Parietal lobe (tissue), 1 donor: ENCODE measurements around the gene CDK5. TPM values are rescaled to one million over a fixed set of nuclear protein-coding genes. Genes with fewer than 3 reads are reported as not detected.

Experiments
- total RNA-seq: library from RNA; depleted of rRNA; stranded (reverse); fragments of >200 nt; gene quantifications from one replicate; pipeline ENCODE4 v1.2.3, GENCODE V29; 2014

The CDK5 gene
- 36.6 TPM for total RNA-seq

GRCh38 chr7:151057506-151057988 is at the start of gene CDK5:
CDK5 (minus strand) TSS chr7:151057897; CDS start chr7:151057848, 49 bp downstream.

GRCh38 chr7:151085691-151086620 is 28.3 kb upstream of the CDK5 start, which contains the start of gene AGAP3:
AGAP3 (plus strand) TSS chr7:151086475; CDS start chr7:151086742, 267 bp downstream.

GRCh38 chr7:151083071-151083823 is 25.6 kb upstream of the CDK5 start, which contains the start of gene TMUB1:
TMUB1 (minus strand) TSS chr7:151083493; CDS start chr7:151082563, 930 bp downstream.

DNA sequence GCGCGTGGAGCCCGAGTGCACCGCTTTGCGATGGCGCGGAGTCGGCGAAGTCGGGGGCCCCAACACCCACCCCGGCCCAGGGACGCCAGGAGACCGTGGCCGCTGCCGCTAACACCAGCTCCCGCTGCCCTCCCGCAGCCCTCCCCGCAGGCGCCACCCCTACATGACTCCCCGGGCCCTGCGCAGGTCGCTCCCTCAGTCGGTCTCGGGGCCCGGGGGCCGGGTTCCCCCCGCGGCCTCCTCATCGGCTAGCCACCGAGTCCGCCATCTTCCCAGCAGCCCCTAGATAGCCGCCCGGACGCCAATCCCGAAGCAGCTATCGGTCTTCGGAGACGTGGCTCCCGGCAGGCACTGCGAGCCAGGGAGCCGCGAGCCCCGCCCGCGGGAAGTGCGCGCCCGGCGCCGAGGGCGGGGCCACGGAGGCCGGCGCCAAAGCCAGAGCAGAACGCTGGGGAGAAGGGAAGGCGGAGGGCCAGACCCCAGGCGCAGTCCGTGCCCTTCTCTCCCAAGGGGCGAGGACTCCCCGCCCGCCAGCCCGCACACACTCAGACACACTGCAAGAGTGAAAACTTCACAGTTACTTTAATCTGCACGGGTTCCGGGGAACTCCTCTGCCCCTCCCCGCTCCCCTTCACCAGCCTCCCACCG is 22.9 kb upstream of the CDK5 start, which contains the start of gene FASTK:
FASTK (minus strand) TSS at position 288 of the 648 bp plus-strand sequence; CDS start at position 245, 43 bp downstream.

DNA sequence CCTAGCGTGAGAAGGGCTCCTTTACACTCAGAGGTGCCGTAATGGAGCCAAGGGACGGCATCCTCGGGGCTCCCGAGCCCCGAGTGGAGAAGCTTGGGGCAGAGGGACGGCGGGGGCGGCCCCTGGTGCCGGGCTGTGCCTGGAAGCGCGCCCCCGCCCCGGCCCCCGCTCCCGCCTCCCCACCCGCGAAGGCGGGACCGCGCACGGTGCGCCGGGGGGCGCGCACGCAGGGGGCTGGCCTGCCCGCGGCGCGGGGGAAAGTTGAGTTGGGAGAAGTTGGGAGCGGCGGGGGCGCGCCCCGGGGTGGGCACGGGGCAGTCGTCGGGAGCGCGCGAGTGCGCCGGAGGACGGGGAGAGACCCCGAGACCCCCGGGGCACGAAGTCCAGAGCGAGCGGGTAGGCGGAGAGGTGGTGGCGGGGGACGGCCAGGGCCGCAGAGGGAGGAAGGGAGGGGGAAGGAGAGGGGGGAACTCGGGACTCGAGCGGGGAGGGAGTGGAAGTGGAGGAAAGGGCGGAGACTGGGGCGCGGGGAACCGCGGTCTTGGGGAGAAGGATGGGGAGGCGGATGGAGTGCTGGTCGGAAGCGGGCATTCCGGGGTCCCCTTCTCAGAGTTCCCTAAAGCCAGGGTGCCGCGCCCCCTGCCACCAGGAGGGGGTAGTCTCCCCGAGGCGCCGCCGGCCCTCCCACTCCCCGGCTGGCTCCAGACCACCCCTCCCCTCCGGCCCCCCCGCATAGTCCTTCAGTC is 1.8 kb upstream of the CDK5 start, which contains the start of gene SLC4A2:
SLC4A2 (plus strand) TSS at position 223 of the 746 bp plus-strand sequence. CDS start 2,399 bp downstream, outside the sequence.

DNA sequence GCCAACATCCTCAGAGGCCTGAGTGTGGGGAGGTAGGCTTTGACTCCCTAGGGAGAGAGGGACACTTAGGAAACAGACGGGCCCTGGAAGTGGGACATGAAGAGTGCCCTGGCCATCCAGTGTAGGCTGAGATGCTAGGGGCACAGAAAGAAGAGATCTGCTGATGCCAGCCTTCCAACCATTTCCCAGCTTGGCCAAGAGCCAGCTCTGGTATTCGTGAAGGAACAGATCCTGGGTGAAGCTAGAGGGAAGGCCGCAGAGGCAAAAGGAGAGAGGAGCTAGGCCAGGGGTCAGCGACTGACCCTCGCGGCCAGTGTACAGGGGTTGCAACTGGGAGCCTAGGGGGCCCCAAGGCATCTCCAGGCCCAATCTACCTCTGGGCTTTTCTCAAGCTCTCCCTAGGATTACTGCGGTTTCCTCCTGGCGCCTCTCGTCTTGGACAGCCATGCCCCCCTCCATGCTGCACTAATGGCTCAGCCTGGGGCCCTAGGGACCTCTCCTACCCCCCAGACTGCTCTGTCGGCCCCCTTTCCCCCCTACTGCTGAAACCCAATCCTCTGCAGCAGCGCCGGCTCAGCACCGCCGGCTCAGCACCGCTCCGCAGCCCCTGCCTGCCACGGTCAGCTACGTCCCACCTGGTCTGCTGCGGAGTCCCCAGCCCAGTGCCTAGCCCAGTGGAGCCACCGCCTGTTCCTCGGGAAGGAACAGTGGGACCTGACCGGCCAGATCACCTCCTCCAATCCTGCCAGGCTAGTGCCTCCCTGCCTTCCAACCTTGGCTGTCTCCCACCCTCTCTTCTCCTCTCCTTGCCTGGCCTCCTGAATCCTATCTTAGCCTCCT is 9.5 kb downstream of the CDK5 start, which contains the start of gene ASIC3:
ASIC3 (plus strand) TSS at position 556 of the 840 bp plus-strand sequence. CDS start 355 bp downstream, outside the sequence.

DNA sequence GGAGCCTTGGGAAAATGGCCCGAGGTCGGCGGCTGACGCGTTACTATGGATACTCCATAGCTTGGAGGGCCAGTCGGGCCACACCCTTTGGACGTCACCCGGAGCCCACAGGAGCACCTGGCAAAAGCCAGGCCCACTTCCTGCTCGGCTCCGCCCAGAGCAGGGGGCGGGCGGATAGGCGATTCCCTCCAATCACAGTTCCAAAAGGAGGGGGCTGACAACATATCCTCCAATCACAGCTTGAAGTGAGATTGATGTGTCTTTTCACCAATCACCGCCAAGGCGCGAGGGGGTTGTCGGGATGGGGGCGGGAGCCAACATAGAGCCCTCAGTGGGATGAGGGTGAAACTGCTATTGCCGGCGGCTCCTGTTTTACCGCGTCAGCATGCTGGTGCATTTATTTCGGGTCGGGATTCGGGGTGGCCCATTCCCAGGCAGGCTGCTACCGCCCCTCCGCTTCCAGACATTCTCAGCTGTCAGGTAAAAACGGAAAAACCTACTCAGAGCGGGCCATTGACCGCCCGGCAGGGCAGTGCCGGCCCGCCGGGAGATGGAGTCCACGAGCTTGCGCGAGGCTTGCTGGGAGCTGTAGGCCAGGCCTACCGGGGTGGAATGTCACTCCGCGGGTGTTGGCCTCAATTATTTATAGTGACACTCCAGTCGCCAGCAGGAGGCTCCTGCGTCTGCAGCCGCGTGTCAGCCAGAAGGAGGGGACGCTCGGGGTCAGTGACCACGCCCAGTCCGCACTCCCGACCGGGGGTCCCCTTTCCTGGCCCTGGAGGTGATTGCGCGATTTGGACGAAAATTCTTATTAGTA is 29.4 kb downstream of the CDK5 start, which contains the start of gene ABCB8:
ABCB8 (plus strand) TSS at position 320 of the 817 bp plus-strand sequence; CDS start at position 386, 66 bp downstream.

GRCh38 chr7:151024435-151025056 is 33.2 kb downstream of the CDK5 start, which contains the start of gene ATG9B:
ATG9B (minus strand) TSS chr7:151024494; CDS start chr7:151024423, 71 bp downstream.

Other genes with a start within 250 kb of the CDK5 start
- not detected for gene AOC1, start 205.4 kb downstream of the CDK5 start, total RNA-seq
- gene KCNH2, start 79.6 kb downstream of the CDK5 start, total RNA-seq = 17.2 TPM
- 1.3 TPM for gene NOS3, start 66.9 kb downstream of the CDK5 start, total RNA-seq
- 2.8 TPM for gene ATG9B, start 33.4 kb downstream of the CDK5 start, total RNA-seq
- gene ABCB8, start 29.4 kb downstream of the CDK5 start, total RNA-seq = 67.6 TPM
- gene ASIC3, start 9.4 kb downstream of the CDK5 start, total RNA-seq = 2.5 TPM
- gene SLC4A2, start 1.7 kb upstream of the CDK5 start, total RNA-seq = 10.6 TPM
- 53.5 TPM for gene FASTK, start 22.9 kb upstream of the CDK5 start, total RNA-seq
- gene TMUB1, start 25.6 kb upstream of the CDK5 start, total RNA-seq = 8.5 TPM
- gene AGAP3, start 28.6 kb upstream of the CDK5 start, total RNA-seq = 106 TPM
- gene GBX1, start 109.8 kb upstream of the CDK5 start, total RNA-seq = not detected
- not detected for gene ASB10, start 129.4 kb upstream of the CDK5 start, total RNA-seq
- not detected for gene H2BK1, start 152.6 kb upstream of the CDK5 start, total RNA-seq
- gene ABCF2, start 169.3 kb upstream of the CDK5 start, total RNA-seq = 27.9 TPM
- 24.4 TPM for gene CHPF2, start 174.6 kb upstream of the CDK5 start, total RNA-seq
- 154 TPM for gene SMARCD3, start 190.8 kb upstream of the CDK5 start, total RNA-seq